Activated T-cell treated with anti-CD3 and anti-CD28 coated beads, Interleukin-2, amount 50 U/mL, for 72 hours (primary cell): ENCODE results near the gene AP1B1. TPM values are rescaled to one million over a fixed set of nuclear protein-coding genes. Genes with fewer than 3 reads are reported as not detected.
"Not testable (repeated sequence)": the region's sequence is repeated elsewhere in the genome, so short reads cannot be mapped to it uniquely, and the experiment has no call there.

Source experiments
- ATAC-seq, 2 donors: fragments of 150-1000 bp; cut with Tn5 transposase; replicated peaks in 1 of 2; 2 replicates each; pipeline ENCODE4 v1.10.0; 2021; ENCODE audit warnings: moderate library complexity in 2 of 2, mild to moderate bottlenecking in 1 of 2
- DNase-seq, 2 donors: peaks; one replicate each; pipeline ENCODE4 v3.0.0; 2021 to 2022; ENCODE audit warnings: mixed read lengths in 1 of 2
- H3K27ac Mint-ChIP-seq: one replicate; pipeline ENCODE4 v1.8.0; 2022; ENCODE audit warnings: mild to moderate bottlenecking, moderate library complexity, mixed read lengths
- H3K27me3 Mint-ChIP-seq: one replicate; pipeline ENCODE4 v1.8.0; 2022; ENCODE audit warnings: low read depth, mixed read lengths
- H3K36me3 Mint-ChIP-seq, 2 donors: one replicate each; pipeline ENCODE4 v1.8.0; 2022; ENCODE audit warnings: mixed read lengths in 2 of 2, mild to moderate bottlenecking in 1 of 2; ENCODE audit not compliant: insufficient read depth in 2 of 2
- H3K4me1 Mint-ChIP-seq: one replicate; pipeline ENCODE4 v1.8.0; 2022; ENCODE audit warnings: low read depth, mixed read lengths
- H3K4me3 Mint-ChIP-seq, 2 donors: one replicate each; pipeline ENCODE4 v1.8.0; 2022; ENCODE audit warnings: mild to moderate bottlenecking in 2 of 2, mixed read lengths in 2 of 2, moderate library complexity in 2 of 2
- H3K9me3 Mint-ChIP-seq, 2 donors: one replicate each; pipeline ENCODE4 v1.8.0; 2022; ENCODE audit warnings: mixed read lengths in 2 of 2
- total RNA-seq, 2 donors: library from RNA; stranded (reverse); gene quantifications; one replicate each; pipeline ENCODE4 v1.2.3, GENCODE V29; 2022

Gene AP1B1
- total RNA-seq, 2 donors from 2014 or later: 57.9 to 59.8 TPM

DNA sequence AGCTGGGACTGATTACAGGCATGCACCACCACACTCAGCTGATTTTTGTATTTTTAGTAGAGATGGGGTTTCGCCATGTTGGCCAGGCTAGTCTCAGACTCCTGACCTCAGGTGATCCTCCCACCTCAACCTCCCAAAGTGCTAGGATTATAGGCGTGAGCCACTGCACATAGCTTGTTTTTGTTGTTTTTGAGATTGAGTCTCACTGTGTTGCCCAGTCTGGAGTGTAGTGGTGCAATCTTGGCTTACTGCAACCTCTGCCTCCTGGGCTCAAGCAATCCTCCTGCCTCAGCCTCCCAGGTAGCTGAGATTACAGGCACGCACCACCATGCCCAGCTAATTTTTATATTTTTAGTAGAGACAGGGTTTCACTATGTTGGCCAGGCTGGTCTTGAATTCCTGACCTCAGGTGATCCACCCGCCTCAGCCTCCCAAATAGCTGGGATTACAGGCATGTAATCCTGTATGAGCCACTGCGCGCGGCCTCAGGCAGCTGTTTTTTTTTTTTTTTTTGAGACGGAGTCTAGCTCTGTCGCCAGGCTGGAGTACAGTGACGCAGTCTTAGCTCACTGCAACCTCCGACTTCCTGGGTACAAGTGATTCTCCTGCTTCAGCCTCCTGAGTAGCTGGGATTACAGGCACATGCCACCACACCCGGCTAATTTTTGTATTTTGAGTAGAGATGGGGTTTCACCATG, 31.0 kb downstream of the AP1B1 start:
- not testable (repeated sequence) for H3K36me3 Mint-ChIP-seq, H3K4me1 Mint-ChIP-seq, ATAC-seq, H3K4me3 Mint-ChIP-seq, H3K27me3 Mint-ChIP-seq, H3K9me3 Mint-ChIP-seq, DNase-seq, H3K27ac Mint-ChIP-seq

GRCh38 chr22:29353860-29354259, 34.5 kb downstream of the AP1B1 start:
- DNase-seq (no peak), ATAC-seq (no peak)
- no peaks in the 10 kb centered on the region for H3K9me3 Mint-ChIP-seq
- H3K27me3 Mint-ChIP-seq: no peaks in the 10 kb centered on the region
- H3K27ac Mint-ChIP-seq: no peak overlapping the region
- H3K4me3 Mint-ChIP-seq: no peak overlapping the region
- H3K36me3 Mint-ChIP-seq: peaks cover 2 to 16% of the 10 kb centered on the region in 2 donors
- H3K4me1 Mint-ChIP-seq: no peaks in the 10 kb centered on the region

DNA sequence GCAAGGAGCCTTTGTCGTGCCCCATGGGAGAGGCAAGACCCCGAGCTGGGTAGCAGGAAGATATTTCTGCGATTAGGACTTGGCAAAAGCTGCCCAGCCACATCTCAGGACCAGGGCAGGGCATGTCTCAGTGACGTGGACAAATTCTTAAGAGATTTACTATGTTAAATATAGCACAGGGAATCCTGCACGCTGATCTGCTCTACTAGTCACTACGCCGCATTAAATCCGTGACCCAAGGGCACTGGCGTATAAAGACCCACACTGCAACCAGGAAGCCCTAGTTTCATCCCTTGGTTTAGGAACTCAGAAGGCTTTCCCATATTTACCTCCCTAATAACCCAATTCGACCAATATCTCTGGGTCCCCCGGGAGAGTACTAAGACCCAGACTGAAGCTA, 35.1 kb downstream of the AP1B1 start:
- ATAC-seq (no peak), DNase-seq (no peak)
- no peaks in the 10 kb centered on the region for H3K9me3 Mint-ChIP-seq
- no peak overlapping the region for H3K4me3 Mint-ChIP-seq
- H3K27me3 Mint-ChIP-seq: no peaks in the 10 kb centered on the region
- no peaks in the 10 kb centered on the region for H3K4me1 Mint-ChIP-seq
- H3K36me3 Mint-ChIP-seq: peaks cover 4 to 16% of the 10 kb centered on the region in 2 donors
- no peak overlapping the region for H3K27ac Mint-ChIP-seq

GRCh38 chr22:29352778-29353177, 35.6 kb downstream of the AP1B1 start:
- DNase-seq (no peak), ATAC-seq (no peak)
- H3K36me3 Mint-ChIP-seq: peaks cover 4 to 17% of the 10 kb centered on the region in 2 donors
- no peak overlapping the region for H3K27ac Mint-ChIP-seq
- no peaks in the 10 kb centered on the region for H3K9me3 Mint-ChIP-seq
- no peak overlapping the region for H3K4me3 Mint-ChIP-seq
- no peaks in the 10 kb centered on the region for H3K4me1 Mint-ChIP-seq
- no peaks in the 10 kb centered on the region for H3K27me3 Mint-ChIP-seq

GRCh38 chr22:29351891-29352290, 36.5 kb downstream of the AP1B1 start:
- H3K9me3 Mint-ChIP-seq: no peaks in the 10 kb centered on the region
- ATAC-seq: no peak
- H3K4me1 Mint-ChIP-seq: no peaks in the 10 kb centered on the region
- no peaks in the 10 kb centered on the region for H3K27me3 Mint-ChIP-seq
- H3K36me3 Mint-ChIP-seq: peaks cover 4 to 17% of the 10 kb centered on the region in 2 donors
- H3K27ac Mint-ChIP-seq: no peak overlapping the region
- H3K4me3 Mint-ChIP-seq: no peak overlapping the region
- no peak for DNase-seq

- no peaks in the 10 kb centered on the region for H3K4me1 Mint-ChIP-seq
Measured at GRCh38 chr22:29351042-29351441, 37.3 kb downstream of the AP1B1 start.

DNA sequence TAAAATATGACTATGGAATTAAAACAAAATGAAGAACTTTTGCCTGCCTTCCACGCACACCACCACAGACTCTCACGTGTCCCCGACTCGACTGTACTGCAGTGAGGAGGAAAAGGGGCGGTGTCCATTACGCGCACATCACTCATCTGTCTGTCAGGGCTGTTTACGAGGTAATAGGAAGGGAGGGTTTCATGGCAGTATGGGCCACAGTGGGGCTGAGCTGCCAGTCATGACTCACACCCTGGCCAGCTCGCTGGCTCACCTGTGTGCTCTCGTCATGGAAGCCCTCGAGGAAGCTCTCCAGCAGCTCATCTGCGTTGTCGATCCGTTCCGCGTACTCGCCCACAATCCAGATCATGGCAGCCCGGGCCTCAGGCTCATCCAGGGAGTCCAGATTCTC, 39.4 kb downstream of the AP1B1 start:
- H3K27me3 Mint-ChIP-seq: no peaks in the 10 kb centered on the region
- no peak overlapping the region for H3K27ac Mint-ChIP-seq
- no peaks in the 10 kb centered on the region for H3K4me1 Mint-ChIP-seq
- H3K9me3 Mint-ChIP-seq: no peaks in the 10 kb centered on the region
- H3K36me3 Mint-ChIP-seq: peaks cover 5 to 21% of the 10 kb centered on the region in 2 donors
- ATAC-seq (no peak), DNase-seq (no peak)
- H3K4me3 Mint-ChIP-seq: no peak overlapping the region

More at GRCh38 chr22:29351042-29351441, 37.3 kb downstream of the AP1B1 start:
- Mint-ChIP-seq H3K27ac (no peak overlapping the region), H3K36me3 (peaks cover 4 to 17% of the 10 kb centered on the region in 2 donors), H3K4me3 (no peak overlapping the region), H3K27me3 (no peaks in the 10 kb centered on the region), H3K9me3 (no peaks in the 10 kb centered on the region)
- DNase-seq (no peak), ATAC-seq (no peak)

- H3K4me3 Mint-ChIP-seq: no peak overlapping the region
- no peaks in the 10 kb centered on the region for H3K4me1 Mint-ChIP-seq
- DNase-seq (no peak), ATAC-seq (no peak)
- no peaks in the 10 kb centered on the region for H3K27me3 Mint-ChIP-seq
- H3K9me3 Mint-ChIP-seq: no peaks in the 10 kb centered on the region
- H3K36me3 Mint-ChIP-seq: peaks cover 5 to 19% of the 10 kb centered on the region in 2 donors
- no peak overlapping the region for H3K27ac Mint-ChIP-seq
Measured at GRCh38 chr22:29348041-29348440, 40.3 kb downstream of the AP1B1 start.

- no peaks in the 10 kb centered on the region for H3K9me3 Mint-ChIP-seq
- no peak for ATAC-seq
- H3K4me1 Mint-ChIP-seq: no peaks in the 10 kb centered on the region
- no peaks in the 10 kb centered on the region for H3K27me3 Mint-ChIP-seq
- no peak overlapping the region for H3K27ac Mint-ChIP-seq
- H3K4me3 Mint-ChIP-seq: no peak overlapping the region
- DNase-seq: no peak
- peaks cover 5 to 17% of the 10 kb centered on the region in 2 donors for H3K36me3 Mint-ChIP-seq
Measured at GRCh38 chr22:29346659-29347058, 41.7 kb downstream of the AP1B1 start.

- peaks cover 5 to 14% of the 10 kb centered on the region in 2 donors for H3K36me3 Mint-ChIP-seq
- no peaks in the 10 kb centered on the region for H3K27me3 Mint-ChIP-seq
- H3K4me3 Mint-ChIP-seq: no peak overlapping the region
Measured at GRCh38 chr22:29345932-29346331, 42.4 kb downstream of the AP1B1 start.

GRCh38 chr22:29344889-29345288, 43.5 kb downstream of the AP1B1 start:
- H3K4me1 Mint-ChIP-seq: not testable (repeated sequence)

More at GRCh38 chr22:29345932-29346331, 42.4 kb downstream of the AP1B1 start:
- Mint-ChIP-seq H3K27ac (no peak overlapping the region), H3K9me3 (no peaks in the 10 kb centered on the region), H3K4me1 (no peaks in the 10 kb centered on the region)
- no peak for DNase-seq
- no peak for ATAC-seq

GRCh38 chr22:29344137-29344536, 44.2 kb downstream of the AP1B1 start:
- H3K27me3 Mint-ChIP-seq: no peaks in the 10 kb centered on the region
- ATAC-seq: peak in 1 of 2 donors; percentile 4
- H3K27ac Mint-ChIP-seq: no peak overlapping the region
- no peak for DNase-seq
- H3K4me3 Mint-ChIP-seq: no peak overlapping the region
- H3K9me3 Mint-ChIP-seq: no peaks in the 10 kb centered on the region
- H3K36me3 Mint-ChIP-seq: peaks cover 5 to 11% of the 10 kb centered on the region in 2 donors
- no peaks in the 10 kb centered on the region for H3K4me1 Mint-ChIP-seq

More at GRCh38 chr22:29344889-29345288, 43.5 kb downstream of the AP1B1 start:
- ATAC-seq, H3K4me3 Mint-ChIP-seq, DNase-seq, H3K27me3 Mint-ChIP-seq, H3K36me3 Mint-ChIP-seq, H3K9me3 Mint-ChIP-seq, H3K27ac Mint-ChIP-seq: not testable (repeated sequence)

GRCh38 chr22:29343313-29343805, 45.0 kb downstream of the AP1B1 start:
- Mint-ChIP-seq H3K36me3 (peaks cover 3 to 14% of the 10 kb centered on the region in 2 donors), H3K9me3 (no peaks in the 10 kb centered on the region), H3K4me1 (no peaks in the 10 kb centered on the region), H3K4me3 (no peak overlapping the region), H3K27ac (no peak overlapping the region), H3K27me3 (no peaks in the 10 kb centered on the region)
- ATAC-seq (peak; percentile 22 to 73), DNase-seq (no peak)
